Retinal pigment epithelial cell (primary cell): ENCODE measurements around the gene PER2.

ENCODE experiments used
- DNase-seq: peaks from one replicate; pipeline ENCODE4 v3.0.0-alpha.2; 2010; ENCODE audit warnings: low read depth
- H3K4me3 ChIP-seq: 2 replicates; pipeline ENCODE4 v1.5.1; 2011; ENCODE audit warnings: mild to moderate bottlenecking, low read length, control low read depth, moderate library complexity
- TF ChIP-seq, protein P1 (sequence below): conservative IDR thresholded peaks from 2 replicates; pipeline ENCODE4 v1.5.1; 2011; ENCODE audit warnings: low read depth, low read length, control low read depth, inconsistent platforms

The PER2 gene

DNA sequence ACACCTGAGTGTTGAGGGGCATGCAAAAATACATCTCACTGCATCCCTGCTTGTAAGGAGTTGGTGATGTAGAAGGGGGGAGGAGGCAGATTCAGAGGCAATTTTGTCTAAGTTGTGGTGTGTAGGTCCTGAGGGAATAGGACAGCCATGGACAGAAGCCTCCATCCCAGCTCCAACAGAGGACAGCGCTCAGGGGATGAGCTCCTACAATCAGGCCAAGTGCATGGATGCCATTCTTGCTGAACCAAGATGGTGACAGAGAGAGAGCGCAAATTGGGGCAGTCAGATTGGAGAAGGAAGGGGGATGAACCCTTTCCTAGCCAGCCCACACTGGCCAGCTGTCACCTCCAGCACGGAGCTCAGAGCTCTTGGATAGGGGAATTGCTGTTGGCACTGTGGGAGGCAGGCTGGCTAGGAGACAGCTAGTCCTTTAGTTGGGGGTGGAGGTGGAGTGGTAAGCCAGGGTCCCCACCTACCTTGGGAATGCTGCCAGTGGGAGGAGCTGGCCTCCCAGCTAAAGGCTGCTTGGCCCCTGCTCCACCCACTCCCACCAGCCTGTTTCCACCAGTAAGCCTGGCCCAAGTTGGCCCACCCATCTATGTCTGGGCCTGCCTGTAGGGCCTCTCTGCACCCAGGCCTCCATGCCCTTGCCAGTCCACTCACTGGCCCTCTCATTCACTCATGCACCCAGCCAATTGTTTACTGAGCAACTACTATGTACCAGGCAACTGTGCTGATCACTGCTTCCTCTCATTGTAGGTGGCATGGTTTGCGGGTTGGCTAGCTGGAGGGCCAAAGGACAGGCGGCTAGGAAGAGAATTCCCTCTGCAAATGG lies 2.5 kb upstream of the PER2 start:
- TF ChIP-seq, protein P1, sequence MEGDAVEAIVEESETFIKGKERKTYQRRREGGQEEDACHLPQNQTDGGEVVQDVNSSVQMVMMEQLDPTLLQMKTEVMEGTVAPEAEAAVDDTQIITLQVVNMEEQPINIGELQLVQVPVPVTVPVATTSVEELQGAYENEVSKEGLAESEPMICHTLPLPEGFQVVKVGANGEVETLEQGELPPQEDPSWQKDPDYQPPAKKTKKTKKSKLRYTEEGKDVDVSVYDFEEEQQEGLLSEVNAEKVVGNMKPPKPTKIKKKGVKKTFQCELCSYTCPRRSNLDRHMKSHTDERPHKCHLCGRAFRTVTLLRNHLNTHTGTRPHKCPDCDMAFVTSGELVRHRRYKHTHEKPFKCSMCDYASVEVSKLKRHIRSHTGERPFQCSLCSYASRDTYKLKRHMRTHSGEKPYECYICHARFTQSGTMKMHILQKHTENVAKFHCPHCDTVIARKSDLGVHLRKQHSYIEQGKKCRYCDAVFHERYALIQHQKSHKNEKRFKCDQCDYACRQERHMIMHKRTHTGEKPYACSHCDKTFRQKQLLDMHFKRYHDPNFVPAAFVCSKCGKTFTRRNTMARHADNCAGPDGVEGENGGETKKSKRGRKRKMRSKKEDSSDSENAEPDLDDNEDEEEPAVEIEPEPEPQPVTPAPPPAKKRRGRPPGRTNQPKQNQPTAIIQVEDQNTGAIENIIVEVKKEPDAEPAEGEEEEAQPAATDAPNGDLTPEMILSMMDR = no peak
- no peak for DNase-seq
- no peak overlapping the region for H3K4me3 ChIP-seq

DNA sequence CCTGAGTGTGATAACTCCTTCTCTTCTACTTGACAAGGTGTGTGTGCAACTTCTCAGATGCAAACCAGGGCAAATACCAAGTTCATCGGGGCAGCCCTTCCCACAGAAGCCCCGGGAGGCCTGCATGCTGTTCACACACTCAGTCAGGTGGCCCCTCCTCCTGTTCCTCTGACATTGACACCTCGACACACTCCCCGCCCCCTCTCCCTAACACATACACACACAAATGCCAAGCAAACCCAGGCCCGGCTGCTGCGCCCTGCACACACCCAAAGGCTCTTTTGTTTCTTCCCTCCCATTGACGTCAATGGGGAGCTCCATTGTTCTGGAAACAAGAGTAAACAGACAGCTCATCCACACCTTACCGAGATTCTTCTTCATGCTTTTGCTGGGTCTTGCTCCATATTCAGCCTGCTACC lies 1.7 kb upstream of the PER2 start:
- no peak for DNase-seq
- TF ChIP-seq, protein P1 = no peak
- H3K4me3 ChIP-seq = no peak overlapping the region

DNA sequence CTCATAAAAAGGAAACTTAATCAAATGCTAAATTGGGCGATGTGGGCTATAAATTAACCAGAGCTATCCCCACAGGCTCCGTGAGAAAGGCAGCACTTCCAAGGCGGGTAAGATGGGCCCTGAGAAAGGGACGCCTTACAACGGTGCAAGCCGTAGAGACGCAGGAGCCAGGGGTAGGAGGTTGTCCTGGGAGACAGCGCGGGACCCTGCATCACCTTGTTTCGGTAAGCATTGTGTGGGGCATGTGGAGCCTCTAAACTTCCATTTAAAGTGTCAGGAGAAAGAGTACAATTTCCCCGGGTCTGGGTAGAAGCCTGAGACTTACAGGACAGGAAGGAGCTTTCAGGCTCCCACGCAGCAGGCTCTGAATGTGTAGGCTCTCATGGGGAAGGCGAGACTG lies 1.2 kb upstream of the PER2 start:
- DNase-seq = no peak
- H3K4me3 ChIP-seq = peak overlapping the region; percentile 55
- TF ChIP-seq, protein P1 = no peak

DNA sequence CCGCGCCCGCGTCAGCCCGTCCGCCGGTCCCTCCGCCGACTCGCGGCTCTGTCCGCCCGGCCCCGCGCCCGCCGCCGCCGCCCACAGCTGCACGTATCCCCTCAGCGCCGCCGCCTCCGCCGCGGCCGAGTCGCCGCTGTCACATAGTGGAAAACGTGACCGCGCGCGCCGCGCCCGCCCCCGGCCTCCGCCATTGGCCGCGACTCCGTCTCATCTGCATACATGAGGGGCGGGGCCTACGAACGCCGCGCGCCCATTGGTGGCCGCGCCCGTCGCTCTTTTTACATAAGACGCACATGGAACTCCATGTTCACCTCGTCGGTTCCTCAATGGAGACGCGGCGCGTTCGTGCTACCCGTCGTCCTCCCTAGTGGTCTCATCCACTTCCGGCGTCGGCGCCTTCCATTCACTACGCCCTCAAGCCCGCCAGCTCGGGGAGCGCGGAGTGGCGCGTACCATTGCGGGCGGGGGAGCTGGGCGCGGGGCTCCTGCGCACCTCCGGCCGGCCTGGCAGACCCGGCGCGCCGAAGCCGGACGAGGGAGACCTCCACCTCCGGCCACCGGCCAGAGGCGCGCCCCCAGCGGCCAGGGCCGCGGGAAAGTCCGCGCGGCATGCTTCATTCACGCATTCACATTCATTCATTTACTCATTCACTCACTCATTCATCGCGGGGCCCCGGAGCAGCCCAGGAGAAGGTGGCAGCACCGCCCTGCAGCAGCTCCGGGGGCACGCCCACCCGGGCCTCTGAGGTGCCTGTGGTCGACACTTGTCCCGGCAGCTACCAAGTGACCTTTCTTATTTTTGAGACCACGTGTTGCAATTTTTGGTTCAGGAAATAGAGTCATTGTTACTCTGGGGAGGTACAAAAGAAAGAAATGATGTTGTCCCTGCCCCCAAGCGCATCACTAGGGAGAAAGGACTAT lies 502 bp upstream of the PER2 start:
- peak overlapping the region; percentile 55 for H3K4me3 ChIP-seq
- DNase-seq = peak; percentile 90
- TF ChIP-seq, protein P1 = peak; percentile 31

DNA sequence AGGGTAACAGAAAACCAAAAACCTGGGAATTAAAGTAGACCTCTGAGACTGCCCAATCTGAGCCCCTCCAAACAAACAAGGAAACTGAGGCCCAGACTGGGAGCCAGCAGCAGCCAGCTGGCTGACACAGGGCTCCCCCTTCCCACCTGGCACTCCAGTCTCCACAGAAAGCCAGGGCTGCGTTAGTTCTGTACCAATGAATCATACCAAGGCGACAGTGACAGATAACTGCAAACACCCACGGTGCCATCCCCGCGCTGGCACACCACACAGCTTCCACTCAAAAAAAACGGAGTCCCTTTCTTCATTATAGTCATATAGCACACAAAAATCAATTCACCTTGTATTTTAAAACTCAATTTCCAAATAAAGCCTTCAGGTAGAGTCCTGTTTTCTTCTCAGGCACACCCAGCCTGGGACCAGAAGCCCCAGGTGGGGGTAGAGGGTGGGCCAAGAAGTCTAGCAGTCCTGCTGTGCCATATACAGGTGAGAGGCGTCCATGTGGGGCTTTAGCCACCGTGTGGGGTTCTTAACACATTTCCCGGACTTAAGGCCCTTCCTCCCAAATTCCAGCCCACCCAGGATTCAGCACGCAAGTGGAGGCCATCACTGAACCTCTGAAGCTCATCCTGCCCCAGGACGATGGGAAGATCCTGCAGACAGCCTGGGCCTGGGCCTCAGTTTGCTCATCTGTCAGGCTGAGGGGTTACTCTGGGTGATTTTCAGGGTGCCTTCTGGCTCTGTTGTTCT lies 1.2 kb downstream of the PER2 start:
- DNase-seq = no peak
- H3K4me3 ChIP-seq = no peak overlapping the region
- TF ChIP-seq, protein P1 = no peak

DNA sequence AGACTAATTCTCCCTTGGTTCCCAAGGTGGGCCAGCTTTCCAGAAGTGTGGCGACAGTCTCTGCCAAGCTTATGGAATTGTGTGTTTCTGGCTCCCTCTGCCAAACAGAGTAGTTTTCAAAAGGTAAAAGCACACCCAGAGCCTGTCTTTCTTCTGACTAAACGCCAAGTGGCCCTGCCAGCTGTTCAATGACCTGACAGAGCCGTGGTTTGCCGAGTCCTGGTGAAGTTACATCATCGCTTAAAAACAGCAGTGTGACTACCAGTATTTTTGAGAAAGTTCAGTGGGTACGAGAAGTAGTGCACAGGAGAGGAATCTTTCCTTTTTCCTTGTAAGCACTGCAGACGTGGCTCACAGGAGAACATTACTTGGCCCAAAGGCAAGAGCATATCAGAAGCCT lies 1.9 kb downstream of the PER2 start:
- no peak for DNase-seq
- TF ChIP-seq, protein P1 = no peak
- no peak overlapping the region for H3K4me3 ChIP-seq
